H1 (cell line): Measurements from ENCODE around the gene HES3. TPM values are rescaled to one million over a fixed set of nuclear protein-coding genes. Genes with fewer than 3 reads are reported as not detected.

Experiments used
- CTCF ChIA-PET: fragments of 300-600 bp; sonication (Branson Sonifier 250); formaldehyde crosslinking; loops from one replicate; lab custom pipeline; 2021; ENCODE audit not compliant: partially characterized antibody; lab: Charles Lee
- POLR2A ChIA-PET: fragments of 300-600 bp; sonication (Branson Sonifier 250); formaldehyde crosslinking; loops from one replicate; lab custom pipeline; 2021; ENCODE audit warnings: inconsistent platforms; ENCODE audit not compliant: partially characterized antibody; lab: Charles Lee
- DNase-seq, 2 experiments: peaks; one replicate each; pipeline versions ENCODE4 v3.0.0 to v3.0.0-alpha.2; 2010 to 2022; ENCODE audit warnings: low spot score in 2 of 2, low read depth in 1 of 2, mixed read lengths in 1 of 2
- FAIRE-seq: peaks from 2 replicates; lab custom pipeline; 2011; peaks lifted over from hg19 to GRCh38; lab: Jason Lieb, UNC
- H2AFZ ChIP-seq: 2 replicates; pipeline ENCODE4 v1.8.1; 2012; ENCODE audit warnings: low read length, inconsistent platforms
- H2AK5ac ChIP-seq: 2 replicates; pipeline ENCODE4 v1.6.1; 2013; ENCODE audit warnings: low read depth, low read length
- H2BK120ac ChIP-seq: replicated peaks from 2 replicates; pipeline ENCODE3; 2013; ENCODE audit warnings: low read depth, low read length, inconsistent platforms
- H2BK12ac ChIP-seq: 2 replicates; pipeline ENCODE4 v1.6.1; 2013; ENCODE audit warnings: low read depth, low read length
- H2BK15ac ChIP-seq: 2 replicates; pipeline ENCODE4 v1.6.1; 2013; ENCODE audit warnings: low read length
- H2BK20ac ChIP-seq: 2 replicates; pipeline ENCODE4 v1.6.1; 2013; ENCODE audit warnings: low read length
- H2BK5ac ChIP-seq: 2 replicates; pipeline ENCODE4 v1.6.1; 2013; ENCODE audit warnings: low read depth, low read length
- H3K14ac ChIP-seq: 2 replicates; pipeline ENCODE4 v1.6.1; 2013; ENCODE audit warnings: inconsistent platforms; ENCODE audit not compliant: insufficient read length
- H3K18ac ChIP-seq: 2 replicates; pipeline ENCODE4 v1.6.1; 2013; ENCODE audit warnings: low read length; ENCODE audit errors: extremely low read depth
- H3K23ac ChIP-seq: 2 replicates; pipeline ENCODE4 v1.6.1; 2013; ENCODE audit warnings: inconsistent platforms; ENCODE audit not compliant: insufficient read length
- H3K23me2 ChIP-seq: 2 replicates; pipeline ENCODE4 v1.6.1; 2013; ENCODE audit warnings: low read depth, low read length
- H3K27ac ChIP-seq: 2 replicates; pipeline ENCODE4 v1.6.1; 2011; ENCODE audit warnings: low read depth, low read length, inconsistent platforms
- H3K27me3 ChIP-seq, 4 experiments: replicated peaks in 1 of 4; 1 replicate in 1 of 4; 2 replicates in 3 of 4; pipeline versions ENCODE4 v1.6.1 to v1.8.1; 2011 to 2013; ENCODE audit warnings: low read length in 3 of 4, mild to moderate bottlenecking in 3 of 4, inconsistent platforms in 2 of 4, mixed read lengths in 2 of 4, moderate library complexity in 1 of 4; ENCODE audit not compliant: control insufficient read depth in 3 of 4, insufficient read depth in 3 of 4; ENCODE audit errors: extremely low read depth in 1 of 4
- H3K36me3 ChIP-seq, 4 experiments: 2 replicates each; pipeline versions ENCODE4 v1.6.1 to v1.8.1; 2011 to 2013; ENCODE audit warnings: mild to moderate bottlenecking in 4 of 4, low read length in 3 of 4, moderate library complexity in 2 of 4, control low read depth in 1 of 4, inconsistent platforms in 1 of 4; ENCODE audit not compliant: insufficient read depth in 4 of 4, control insufficient read depth in 2 of 4
- H3K4ac ChIP-seq: replicated peaks from 2 replicates; pipeline ENCODE3; 2013; ENCODE audit warnings: low read length, low read depth, mixed read lengths, inconsistent platforms; ENCODE audit not compliant: insufficient read length
- H3K4me1 ChIP-seq, 4 experiments: replicated peaks in 1 of 4; 1 replicate in 1 of 4; 2 replicates in 3 of 4; pipeline versions ENCODE4 v1.6.1 to v1.8.1; 2011 to 2013; ENCODE audit warnings: low read length in 3 of 4, inconsistent platforms in 2 of 4, mixed read lengths in 1 of 4; ENCODE audit not compliant: insufficient read depth in 4 of 4, control insufficient read depth in 3 of 4
- H3K4me2 ChIP-seq, 2 experiments: 2 replicates each; pipeline versions ENCODE4 v1.6.1 to v1.8.1; 2011 to 2013; ENCODE audit warnings: low read depth in 2 of 2, low read length in 2 of 2, control low read depth in 1 of 2, inconsistent platforms in 1 of 2, mild to moderate bottlenecking in 1 of 2; ENCODE audit not compliant: insufficient read depth in 1 of 2
- H3K4me3 ChIP-seq, 4 experiments: fragments of 200-600, 300-600 bp in 1 of 4; sonication (generic), shearing (Covaris generic), sonication (Bioruptor Twin) in 1 of 4; 2 replicates each; pipeline versions ENCODE4 v1.5.1 to v1.8.1; 2011 to 2016; ENCODE audit warnings: low read length in 4 of 4, low read depth in 3 of 4, control low read depth in 2 of 4, inconsistent platforms in 2 of 4, mild to moderate bottlenecking in 2 of 4, mixed read lengths in 1 of 4, moderate library complexity in 1 of 4; ENCODE audit not compliant: insufficient read depth in 2 of 4; ENCODE audit errors: extremely low read depth in 1 of 4
- H3K56ac ChIP-seq: replicated peaks from 2 replicates; pipeline ENCODE3; 2013; ENCODE audit warnings: low read depth, mild to moderate bottlenecking, mixed read lengths, low read length, inconsistent platforms; ENCODE audit not compliant: insufficient read length
- H3K79me1 ChIP-seq: 2 replicates; pipeline ENCODE4 v1.6.1; 2013; ENCODE audit warnings: low read depth, low read length, control low read depth
- H3K79me2 ChIP-seq, 2 experiments: 2 replicates each; pipeline versions ENCODE4 v1.6.1 to v1.8.1; 2012 to 2013; ENCODE audit warnings: low read length in 2 of 2, mild to moderate bottlenecking in 2 of 2, inconsistent platforms in 1 of 2; ENCODE audit not compliant: insufficient read depth in 2 of 2, control insufficient read depth in 1 of 2
- H3K9ac ChIP-seq, 4 experiments: replicated peaks in 1 of 4; 1 replicate in 1 of 4; 2 replicates in 3 of 4; pipeline versions ENCODE4 v1.6.1 to v1.8.1; 2011 to 2013; ENCODE audit warnings: low read depth in 3 of 4, low read length in 3 of 4, control low read depth in 2 of 4, mild to moderate bottlenecking in 2 of 4, moderate library complexity in 2 of 4, inconsistent platforms in 1 of 4; ENCODE audit errors: extremely low read depth in 1 of 4
- H3K9me3 ChIP-seq, 2 experiments: 2 replicates each; pipeline versions ENCODE4 v1.6.1 to v1.8.1; 2012 to 2013; ENCODE audit warnings: mild to moderate bottlenecking in 2 of 2, moderate library complexity in 2 of 2, control low read depth in 1 of 2, inconsistent platforms in 1 of 2, low read depth in 1 of 2, low read length in 1 of 2, mixed read lengths in 1 of 2; ENCODE audit not compliant: insufficient read depth in 2 of 2
- H4K20me1 ChIP-seq, 2 experiments: replicated peaks in 1 of 2; 2 replicates each; pipeline versions ENCODE3 to v1.8.1; 2011 to 2013; ENCODE audit warnings: inconsistent platforms in 2 of 2, low read length in 2 of 2, mild to moderate bottlenecking in 1 of 2; ENCODE audit not compliant: insufficient read depth in 2 of 2, control insufficient read depth in 1 of 2
- H4K5ac ChIP-seq: 2 replicates; pipeline ENCODE4 v1.6.1; 2013; ENCODE audit warnings: low read length, low read depth, mixed read lengths, inconsistent platforms; ENCODE audit not compliant: insufficient read length
- H4K8ac ChIP-seq: 2 replicates; pipeline ENCODE4 v1.8.0; 2013; ENCODE audit warnings: mild to moderate bottlenecking, moderate library complexity, low read length, inconsistent platforms; ENCODE audit not compliant: insufficient read depth; ENCODE audit errors: extremely low read depth
- H4K91ac ChIP-seq: replicated peaks from 2 replicates; pipeline ENCODE3; 2013; ENCODE audit warnings: low read length, mixed read lengths, inconsistent platforms; ENCODE audit not compliant: insufficient read length
- ATF2 ChIP-seq: IDR thresholded peaks from 2 replicates; pipeline ENCODE4 v1.6.1; 2012; ENCODE audit warnings: low read length, inconsistent platforms
- ATF3 ChIP-seq: IDR thresholded peaks from 2 replicates; pipeline ENCODE4 v1.6.1; 2011; ENCODE audit warnings: low read depth, mild to moderate bottlenecking, low read length; ENCODE audit not compliant: insufficient read depth
- EP300 ChIP-seq, 2 experiments: IDR thresholded peaks; 1 replicate in 1 of 2; 2 replicates in 1 of 2; pipeline ENCODE4 v1.6.1; 2011 to 2012; ENCODE audit warnings: low read depth in 2 of 2, low read length in 2 of 2, mild to moderate bottlenecking in 2 of 2, borderline replicate concordance in 1 of 2, inconsistent platforms in 1 of 2, moderate library complexity in 1 of 2
- FOSL1 ChIP-seq: IDR thresholded peaks from 2 replicates; pipeline ENCODE4 v1.6.1; 2011; ENCODE audit warnings: mild to moderate bottlenecking, low read depth, low read length, moderate library complexity; ENCODE audit not compliant: insufficient read depth
- HDAC2 ChIP-seq, 2 experiments: fragments of 300-600 bp in 1 of 2; sonication (generic) in 1 of 2; IDR thresholded peaks; 2 replicates each; pipeline ENCODE4 v1.6.1; 2011 to 2012; ENCODE audit warnings: low read depth in 2 of 2, low read length in 2 of 2, mild to moderate bottlenecking in 2 of 2, moderate library complexity in 2 of 2, borderline replicate concordance in 1 of 2, inconsistent platforms in 1 of 2
- RFX5 ChIP-seq: IDR thresholded peaks from 2 replicates; pipeline ENCODE4 v1.6.1; 2011; ENCODE audit warnings: low read depth, low read length, improper control_type of control experiment, borderline replicate concordance
- SIRT6 ChIP-seq: IDR thresholded peaks from one replicate; pipeline ENCODE4 v1.7.1; 2012; ENCODE audit warnings: low read length, inconsistent platforms
- SP2 ChIP-seq: IDR thresholded peaks from 2 replicates; pipeline ENCODE4 v1.6.1; 2012; ENCODE audit warnings: mild to moderate bottlenecking, low read length, inconsistent platforms
- ZNF274 ChIP-seq: IDR thresholded peaks from 2 replicates; pipeline ENCODE4 v1.7.0; 2012; ENCODE audit warnings: low read length, borderline replicate concordance; ENCODE audit errors: extremely low read depth
- WGBS, 2 experiments: shearing (Covaris generic) in 1 of 2; methylation state at CpG; one replicate each; pipeline versions ENCODE4 v1.1.6 to v1.1.7; 2013 to 2015; ENCODE audit warnings: low lambda C conversion rate in 2 of 2, mixed read lengths in 2 of 2, inconsistent platforms in 1 of 2, low coverage in 1 of 2, missing lambda C conversion rate in 1 of 2; ENCODE audit not compliant: insufficient replicate concordance in 2 of 2, insufficient coverage in 1 of 2, insufficient read length in 1 of 2; ENCODE audit errors: extremely low coverage in 1 of 2, missing lambda C conversion rate in 1 of 2; 5-methylcytosine and 5-hydroxymethylcytosine counted together
- polyA plus RNA-seq, 7 experiments: library from polyadenylated mRNA; depleted of rRNA in 3 of 7; stranded (reverse) in 5 of 7; unstranded in 2 of 7; fragments of >200 nt in 5 of 7; fragments of 200-250 nt in 2 of 7; gene quantifications; 1 replicate in 5 of 7; 2 replicates in 1 of 7; 4 replicates in 1 of 7; pipeline versions ENCODE4 v1.2.1 to v1.2.3, GENCODE V29; 2011 to 2013; ENCODE audit warnings: missing spikeins in 2 of 7, mixed read lengths in 2 of 7
- total RNA-seq: library from RNA; stranded (reverse); fragmentation: NEBNext Ultra II Directional; extraction: Animal tissue kit (Norgen Biotek cat#: 25700); gene quantifications from 2 replicates; pipeline ENCODE4 v1.2.1, GENCODE V29; 2021

The HES3 gene
- total and polyA plus RNA-seq, 2 of the 8 experiments (the other 6 are each of a cell fraction or from before 2014, with no cell fraction given): 38.8 to 54.3 TPM

DNA sequence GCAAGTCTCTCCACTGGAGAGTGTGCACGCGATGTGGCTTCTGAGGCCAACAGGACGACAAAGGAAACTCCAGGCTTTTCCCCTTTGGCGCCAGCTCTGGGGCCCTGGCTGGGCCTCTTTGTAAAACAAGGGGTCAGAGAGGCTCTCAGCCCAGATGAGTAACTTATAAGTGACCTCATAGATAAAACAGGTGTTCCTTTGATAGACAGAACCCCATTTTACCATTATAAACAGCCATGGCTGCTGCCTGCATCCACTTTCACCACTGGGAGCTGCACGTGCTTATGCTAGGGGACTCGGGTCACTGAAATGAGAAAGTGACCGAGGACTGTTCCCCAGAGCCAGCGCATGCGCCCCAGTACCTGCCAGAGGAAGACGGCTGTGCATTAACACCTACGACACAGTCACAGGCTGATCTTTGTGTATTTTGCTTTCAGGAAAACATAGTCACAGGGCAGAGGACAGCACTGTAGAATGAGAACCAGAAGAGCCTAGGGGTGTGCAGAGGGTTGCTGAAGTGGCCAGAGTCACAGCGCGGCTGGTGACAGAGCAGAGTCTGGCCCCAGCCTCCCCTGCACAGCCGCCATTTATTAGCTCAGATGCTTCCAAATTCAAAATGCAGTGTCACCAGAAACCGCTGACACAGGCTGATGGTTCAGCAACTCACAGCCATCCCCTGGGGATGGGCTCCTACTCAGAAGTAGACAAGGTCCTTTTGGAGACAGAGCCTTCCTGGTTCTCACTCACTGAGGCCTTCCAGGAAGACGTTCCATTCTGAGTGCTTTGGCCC is 25.4 kb upstream of the HES3 start:
- no peak overlapping the region for H2BK5ac ChIP-seq
- CTCF ChIA-PET: interaction anchor here (0.6 to 10.4 kb wide), 7 partner anchors 8 to 205 kb away, joined by 3 to 74 read pairs (median 6); partner anchors contain the start of gene RNF207
- FAIRE-seq (no peak), DNase-seq (no peak)
- no peak overlapping the region for H3K18ac ChIP-seq
- POLR2A ChIA-PET: interaction anchor here (0.9 to 5.1 kb wide), 7 partner anchors 7 to 20 kb away, joined by 3 to 28 read pairs (median 6); partner anchors contain the start of gene RNF207
- no peak overlapping the region for H3K4me2 ChIP-seq
- H3K79me1 ChIP-seq: no peaks in the 10 kb centered on the region; the same call in 1 of the 2 replicates
- peaks cover 1 to 20% (median 3%) of the 10 kb centered on the region in 4 experiments; a peak in 7 of 8 replicates for H3K36me3 ChIP-seq
- no peaks in the 10 kb centered on the region for H3K79me2 ChIP-seq
- H3K27ac ChIP-seq: no peak overlapping the region
- WGBS, 2 experiments: 90% methylated on average over 16 of the region's 16 CpGs; no CpG with 5 or more reads in 1 of the 2 experiments
- no peak overlapping the region for H4K91ac ChIP-seq
- no peak overlapping the region for H3K14ac ChIP-seq
- H3K4ac ChIP-seq: no peak overlapping the region
- H3K4me3 ChIP-seq: no peak overlapping the region
- H2BK20ac ChIP-seq: no peak overlapping the region
- H2BK120ac ChIP-seq: no peak overlapping the region
- no peak overlapping the region for H2AK5ac ChIP-seq
- H3K56ac ChIP-seq: no peak overlapping the region
- no peaks in the 10 kb centered on the region for H3K23me2 ChIP-seq
- no peak overlapping the region for H2AFZ ChIP-seq
- H4K5ac ChIP-seq: no peak overlapping the region
- H2BK15ac ChIP-seq: no peak overlapping the region
- no peak overlapping the region for H4K8ac ChIP-seq
- H2BK12ac ChIP-seq: no peak overlapping the region
- H3K4me1 ChIP-seq: no peaks in the 10 kb centered on the region; a peak in 1 of 7 replicates
- no peaks in the 10 kb centered on the region for H3K27me3 ChIP-seq
- H3K23ac ChIP-seq: no peak overlapping the region
- no peak overlapping the region for H3K9ac ChIP-seq
- H3K9me3 ChIP-seq: no peaks in the 10 kb centered on the region
- H4K20me1 ChIP-seq: peaks cover 4 to 7% of the 10 kb centered on the region in 2 experiments
- no peak for TF ChIP-seq ZNF274
- TF ChIP-seq ATF2: no peak
- TF ChIP-seq EP300 (IDR thresholded peaks at IDR 0.05; ENCODE audit: borderline replicate concordance in 1 of 2, low read depth in 2 of 2, low read length in 2 of 2): no peak
- no peak for TF ChIP-seq RFX5
- no peak for TF ChIP-seq SIRT6
- TF ChIP-seq ATF3: no peak
- TF ChIP-seq HDAC2 (IDR thresholded peaks at IDR 0.05; ENCODE audit: borderline replicate concordance in 1 of 2, low read depth in 2 of 2, low read length in 2 of 2): no peak
- no peak for TF ChIP-seq SP2
- TF ChIP-seq FOSL1: no peak
